GM23338 (cell line): Measurements from ENCODE around the gene DDX20. TPM values are rescaled to one million over a fixed set of nuclear protein-coding genes. Genes with fewer than 3 reads are reported as not detected.

Source experiments
- ATAC-seq: fragments of 200-7000 bp; cut with Tn5 transposase; 3 replicates; pipeline ENCODE4 v1.9.1; 2020
- DNase-seq: peaks from one replicate; pipeline ENCODE4 v3.0.0-alpha.2; 2015; ENCODE audit warnings: low spot score
- H2AFZ ChIP-seq: fragments of 200-600 bp; sonication (generic); 2 replicates; pipeline ENCODE4 v1.8.0; 2016; ENCODE audit warnings: antibody characterized with exemption, mild to moderate bottlenecking, moderate library complexity
- H3F3A ChIP-seq: fragments of 200-600 bp; sonication (generic); replicated peaks from 2 replicates; pipeline ENCODE4 v1.8.0; 2017; ENCODE audit warnings: antibody characterized with exemption, mixed run types, low read depth
- H3K27ac ChIP-seq: fragments of 200-600 bp; sonication (generic); 2 replicates; pipeline ENCODE4 v1.6.1; 2016; ENCODE audit warnings: low read depth
- H3K27me3 ChIP-seq: fragments of 200-600 bp; sonication (generic); 2 replicates; pipeline ENCODE4 v1.8.0; 2016; ENCODE audit warnings: mild to moderate bottlenecking, mixed run types, moderate library complexity; ENCODE audit not compliant: insufficient read depth
- H3K36me3 ChIP-seq: fragments of 200-600 bp; sonication (generic); 2 replicates; pipeline ENCODE4 v1.8.0; 2016; ENCODE audit warnings: mild to moderate bottlenecking; ENCODE audit not compliant: insufficient read depth
- H3K4me1 ChIP-seq: fragments of 200-600 bp; sonication (generic); 2 replicates; pipeline ENCODE4 v1.8.0; 2016; ENCODE audit warnings: mild to moderate bottlenecking, moderate library complexity; ENCODE audit not compliant: insufficient read depth
- H3K4me2 ChIP-seq: fragments of 200-600 bp; sonication (generic); 2 replicates; pipeline ENCODE4 v1.7.1; 2017; ENCODE audit warnings: mixed run types
- H3K4me3 ChIP-seq: fragments of 200-600 bp; sonication (generic); 2 replicates; pipeline ENCODE4 v1.6.1; 2016; ENCODE audit warnings: mixed run types
- H3K79me2 ChIP-seq: fragments of 200-600 bp; sonication (generic); replicated peaks from 2 replicates; pipeline ENCODE4 v1.8.0; 2017; ENCODE audit warnings: mild to moderate bottlenecking; ENCODE audit not compliant: insufficient read depth
- H3K9me2 ChIP-seq: fragments of 200-600 bp; sonication (generic); 2 replicates; pipeline ENCODE4 v1.8.0; 2017; ENCODE audit not compliant: insufficient read depth
- H4K20me1 ChIP-seq: fragments of 200-600 bp; sonication (generic); replicated peaks from 2 replicates; pipeline ENCODE4 v1.8.0; 2017; ENCODE audit warnings: mild to moderate bottlenecking; ENCODE audit not compliant: insufficient read depth
- H3K27ac Mint-ChIP-seq: 2 replicates; pipeline ENCODE4 v1.8.0; 2020; ENCODE audit warnings: inconsistent platforms, mild to moderate bottlenecking, moderate library complexity, mixed read lengths
- H3K27me3 Mint-ChIP-seq: 3 replicates; pipeline ENCODE4 v1.8.0; 2022; ENCODE audit warnings: low read depth, mild to moderate bottlenecking, moderate library complexity, mixed read lengths, inconsistent platforms; ENCODE audit not compliant: insufficient read depth, poor library complexity
- H3K36me3 Mint-ChIP-seq: 3 replicates; pipeline ENCODE4 v1.8.0; 2021; ENCODE audit warnings: low read depth, mild to moderate bottlenecking, inconsistent platforms, moderate library complexity, mixed read lengths
- H3K4me1 Mint-ChIP-seq: 3 replicates; pipeline ENCODE4 v1.8.0; 2020; ENCODE audit warnings: mild to moderate bottlenecking, inconsistent platforms, mixed read lengths
- H3K4me3 Mint-ChIP-seq: 3 replicates; pipeline ENCODE4 v1.8.0; 2021; ENCODE audit warnings: moderate library complexity, mild to moderate bottlenecking, inconsistent platforms, mixed read lengths
- H3K9me3 Mint-ChIP-seq: 3 replicates; pipeline ENCODE4 v1.8.0; 2020; ENCODE audit warnings: moderate library complexity, mild to moderate bottlenecking, inconsistent platforms, mixed read lengths
- CREB1 ChIP-seq: fragments of 250-450 bp; sonication (Bioruptor Pico); IDR thresholded peaks from 2 replicates; pipeline ENCODE4 v1.5.0; 2020; ENCODE audit warnings: low read depth, mild to moderate bottlenecking, moderate library complexity
- CTCF ChIP-seq, 2 experiments: fragments of 200-600 bp in 1 of 2; sonication (generic) in 1 of 2; conservative IDR thresholded peaks; 2 replicates each; pipeline versions ENCODE4 v1.5.1 to v1.6.1; 2016 to 2017; ENCODE audit warnings: antibody characterized with exemption in 2 of 2, low read depth in 2 of 2, mild to moderate bottlenecking in 2 of 2, moderate library complexity in 1 of 2
- ETS1 ChIP-seq: IDR thresholded peaks from 2 replicates; pipeline ENCODE4 v1.6.1; 2016; ENCODE audit warnings: antibody characterized with exemption
- EZH2 ChIP-seq: fragments of 200-600 bp; sonication (generic); IDR thresholded peaks from one replicate; pipeline ENCODE4 v1.8.0; 2017; ENCODE audit warnings: antibody characterized with exemption, mild to moderate bottlenecking, low read depth; ENCODE audit not compliant: unreplicated experiment
- EZH2phosphoT487 ChIP-seq: fragments of 200-600 bp; sonication (generic); IDR thresholded peaks from one replicate; pipeline ENCODE4 v1.8.1; 2018; ENCODE audit warnings: antibody characterized with exemption; ENCODE audit not compliant: unreplicated experiment
- JUNB ChIP-seq: IDR thresholded peaks from one replicate; pipeline ENCODE4 v1.6.1; 2016; ENCODE audit warnings: antibody characterized with exemption; ENCODE audit not compliant: unreplicated experiment
- NANOG ChIP-seq: IDR thresholded peaks from 2 replicates; pipeline ENCODE4 v1.6.1; 2016; ENCODE audit warnings: antibody characterized with exemption, borderline replicate concordance
- POLR2AphosphoS5 ChIP-seq: IDR thresholded peaks from 2 replicates; pipeline ENCODE4 v1.6.1; 2016; ENCODE audit warnings: antibody characterized with exemption, low read depth
- STAT1 ChIP-seq: IDR thresholded peaks from one replicate; pipeline ENCODE4 v1.6.1; 2016; ENCODE audit warnings: antibody characterized with exemption; ENCODE audit not compliant: unreplicated experiment
- ZNF114 ChIP-seq: fragments of 250-450 bp; sonication (Bioruptor Pico); IDR thresholded peaks from 2 replicates; pipeline ENCODE4 v1.5.0; 2020; ENCODE audit warnings: mild to moderate bottlenecking, moderate library complexity
- ZNF331 ChIP-seq: fragments of 250-450 bp; sonication (Bioruptor Pico); IDR thresholded peaks from 2 replicates; pipeline ENCODE4 v1.5.0; 2020; ENCODE audit warnings: low read depth, mild to moderate bottlenecking, moderate library complexity
- polyA plus RNA-seq: library from polyadenylated mRNA; unstranded; fragments of >200 nt; fragmentation: Nextera tagmentation; extraction: Ambion mirVana; gene quantifications from 2 replicates; pipeline ENCODE4 v1.2.1, GENCODE V29; 2016
- total RNA-seq: library from RNA; depleted of rRNA; stranded (reverse); fragments of >200 nt; shearing (Covaris generic); gene quantifications from 2 replicates; pipeline ENCODE4 v1.2.3, GENCODE V29; 2014
- TF ChIP-seq, protein P1 (sequence below): IDR thresholded peaks from one replicate; pipeline ENCODE4 v1.6.1; 2018; ENCODE audit warnings: antibody characterized with exemption; ENCODE audit not compliant: unreplicated experiment
- TF ChIP-seq, protein P2 (sequence below): fragments of 250-450 bp; sonication (Bioruptor Pico); IDR thresholded peaks from 2 replicates; pipeline ENCODE4 v1.5.0; 2020; ENCODE audit warnings: mild to moderate bottlenecking, moderate library complexity

Gene DDX20
- total and polyA plus RNA-seq, 2 experiments from 2014 or later, result 11.9 to 54.4 TPM

- H3K4me3 Mint-ChIP-seq, result no peak overlapping the region
- H3K27me3 ChIP-seq, result no peaks in the 10 kb centered on the region
- no peak for TF ChIP-seq EZH2
- TF ChIP-seq, protein P1, sequence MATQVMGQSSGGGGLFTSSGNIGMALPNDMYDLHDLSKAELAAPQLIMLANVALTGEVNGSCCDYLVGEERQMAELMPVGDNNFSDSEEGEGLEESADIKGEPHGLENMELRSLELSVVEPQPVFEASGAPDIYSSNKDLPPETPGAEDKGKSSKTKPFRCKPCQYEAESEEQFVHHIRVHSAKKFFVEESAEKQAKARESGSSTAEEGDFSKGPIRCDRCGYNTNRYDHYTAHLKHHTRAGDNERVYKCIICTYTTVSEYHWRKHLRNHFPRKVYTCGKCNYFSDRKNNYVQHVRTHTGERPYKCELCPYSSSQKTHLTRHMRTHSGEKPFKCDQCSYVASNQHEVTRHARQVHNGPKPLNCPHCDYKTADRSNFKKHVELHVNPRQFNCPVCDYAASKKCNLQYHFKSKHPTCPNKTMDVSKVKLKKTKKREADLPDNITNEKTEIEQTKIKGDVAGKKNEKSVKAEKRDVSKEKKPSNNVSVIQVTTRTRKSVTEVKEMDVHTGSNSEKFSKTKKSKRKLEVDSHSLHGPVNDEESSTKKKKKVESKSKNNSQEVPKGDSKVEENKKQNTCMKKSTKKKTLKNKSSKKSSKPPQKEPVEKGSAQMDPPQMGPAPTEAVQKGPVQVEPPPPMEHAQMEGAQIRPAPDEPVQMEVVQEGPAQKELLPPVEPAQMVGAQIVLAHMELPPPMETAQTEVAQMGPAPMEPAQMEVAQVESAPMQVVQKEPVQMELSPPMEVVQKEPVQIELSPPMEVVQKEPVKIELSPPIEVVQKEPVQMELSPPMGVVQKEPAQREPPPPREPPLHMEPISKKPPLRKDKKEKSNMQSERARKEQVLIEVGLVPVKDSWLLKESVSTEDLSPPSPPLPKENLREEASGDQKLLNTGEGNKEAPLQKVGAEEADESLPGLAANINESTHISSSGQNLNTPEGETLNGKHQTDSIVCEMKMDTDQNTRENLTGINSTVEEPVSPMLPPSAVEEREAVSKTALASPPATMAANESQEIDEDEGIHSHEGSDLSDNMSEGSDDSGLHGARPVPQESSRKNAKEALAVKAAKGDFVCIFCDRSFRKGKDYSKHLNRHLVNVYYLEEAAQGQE, result no peak
- no peak for TF ChIP-seq ZNF331 (CRISPR knock-in tag)
- TF ChIP-seq EZH2phosphoT487, result no peak
- TF ChIP-seq, protein P2, sequence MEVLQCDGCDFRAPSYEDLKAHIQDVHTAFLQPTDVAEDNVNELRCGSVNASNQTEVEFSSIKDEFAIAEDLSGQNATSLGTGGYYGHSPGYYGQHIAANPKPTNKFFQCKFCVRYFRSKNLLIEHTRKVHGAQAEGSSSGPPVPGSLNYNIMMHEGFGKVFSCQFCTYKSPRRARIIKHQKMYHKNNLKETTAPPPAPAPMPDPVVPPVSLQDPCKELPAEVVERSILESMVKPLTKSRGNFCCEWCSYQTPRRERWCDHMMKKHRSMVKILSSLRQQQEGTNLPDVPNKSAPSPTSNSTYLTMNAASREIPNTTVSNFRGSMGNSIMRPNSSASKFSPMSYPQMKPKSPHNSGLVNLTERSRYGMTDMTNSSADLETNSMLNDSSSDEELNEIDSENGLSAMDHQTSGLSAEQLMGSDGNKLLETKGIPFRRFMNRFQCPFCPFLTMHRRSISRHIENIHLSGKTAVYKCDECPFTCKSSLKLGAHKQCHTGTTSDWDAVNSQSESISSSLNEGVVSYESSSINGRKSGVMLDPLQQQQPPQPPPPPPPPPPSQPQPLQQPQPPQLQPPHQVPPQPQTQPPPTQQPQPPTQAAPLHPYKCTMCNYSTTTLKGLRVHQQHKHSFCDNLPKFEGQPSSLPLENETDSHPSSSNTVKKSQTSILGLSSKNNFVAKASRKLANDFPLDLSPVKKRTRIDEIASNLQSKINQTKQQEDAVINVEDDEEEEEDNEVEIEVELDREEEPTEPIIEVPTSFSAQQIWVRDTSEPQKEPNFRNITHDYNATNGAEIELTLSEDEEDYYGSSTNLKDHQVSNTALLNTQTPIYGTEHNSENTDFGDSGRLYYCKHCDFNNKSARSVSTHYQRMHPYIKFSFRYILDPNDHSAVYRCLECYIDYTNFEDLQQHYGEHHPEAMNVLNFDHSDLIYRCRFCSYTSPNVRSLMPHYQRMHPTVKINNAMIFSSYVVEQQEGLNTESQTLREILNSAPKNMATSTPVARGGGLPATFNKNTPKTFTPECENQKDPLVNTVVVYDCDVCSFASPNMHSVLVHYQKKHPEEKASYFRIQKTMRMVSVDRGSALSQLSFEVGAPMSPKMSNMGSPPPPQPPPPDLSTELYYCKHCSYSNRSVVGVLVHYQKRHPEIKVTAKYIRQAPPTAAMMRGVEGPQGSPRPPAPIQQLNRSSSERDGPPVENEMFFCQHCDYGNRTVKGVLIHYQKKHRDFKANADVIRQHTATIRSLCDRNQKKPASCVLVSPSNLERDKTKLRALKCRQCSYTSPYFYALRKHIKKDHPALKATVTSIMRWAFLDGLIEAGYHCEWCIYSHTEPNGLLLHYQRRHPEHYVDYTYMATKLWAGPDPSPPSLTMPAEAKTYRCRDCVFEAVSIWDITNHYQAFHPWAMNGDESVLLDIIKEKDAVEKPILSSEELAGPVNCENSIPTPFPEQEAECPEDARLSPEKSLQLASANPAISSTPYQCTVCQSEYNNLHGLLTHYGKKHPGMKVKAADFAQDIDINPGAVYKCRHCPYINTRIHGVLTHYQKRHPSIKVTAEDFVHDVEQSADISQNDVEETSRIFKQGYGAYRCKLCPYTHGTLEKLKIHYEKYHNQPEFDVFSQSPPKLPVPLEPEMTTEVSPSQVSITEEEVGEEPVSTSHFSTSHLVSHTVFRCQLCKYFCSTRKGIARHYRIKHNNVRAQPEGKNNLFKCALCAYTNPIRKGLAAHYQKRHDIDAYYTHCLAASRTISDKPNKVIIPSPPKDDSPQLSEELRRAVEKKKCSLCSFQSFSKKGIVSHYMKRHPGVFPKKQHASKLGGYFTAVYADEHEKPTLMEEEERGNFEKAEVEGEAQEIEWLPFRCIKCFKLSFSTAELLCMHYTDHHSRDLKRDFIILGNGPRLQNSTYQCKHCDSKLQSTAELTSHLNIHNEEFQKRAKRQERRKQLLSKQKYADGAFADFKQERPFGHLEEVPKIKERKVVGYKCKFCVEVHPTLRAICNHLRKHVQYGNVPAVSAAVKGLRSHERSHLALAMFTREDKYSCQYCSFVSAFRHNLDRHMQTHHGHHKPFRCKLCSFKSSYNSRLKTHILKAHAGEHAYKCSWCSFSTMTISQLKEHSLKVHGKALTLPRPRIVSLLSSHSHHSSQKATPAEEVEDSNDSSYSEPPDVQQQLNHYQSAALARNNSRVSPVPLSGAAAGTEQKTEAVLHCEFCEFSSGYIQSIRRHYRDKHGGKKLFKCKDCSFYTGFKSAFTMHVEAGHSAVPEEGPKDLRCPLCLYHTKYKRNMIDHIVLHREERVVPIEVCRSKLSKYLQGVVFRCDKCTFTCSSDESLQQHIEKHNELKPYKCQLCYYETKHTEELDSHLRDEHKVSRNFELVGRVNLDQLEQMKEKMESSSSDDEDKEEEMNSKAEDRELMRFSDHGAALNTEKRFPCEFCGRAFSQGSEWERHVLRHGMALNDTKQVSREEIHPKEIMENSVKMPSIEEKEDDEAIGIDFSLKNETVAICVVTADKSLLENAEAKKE (CRISPR knock-in tag), result no peak
- TF ChIP-seq POLR2AphosphoS5, result no peak
- TF ChIP-seq ZNF114 (CRISPR knock-in tag), result no peak
- no peak for TF ChIP-seq CREB1
- TF ChIP-seq ETS1, result no peak
- no peak for TF ChIP-seq JUNB
- TF ChIP-seq NANOG, result no peak
- TF ChIP-seq STAT1, result no peak
- TF ChIP-seq CTCF (conservative IDR thresholded peaks at IDR 0.05; ENCODE audit: low read depth in 2 of 2), result no peak
- peaks cover 18% of the 10 kb centered on the region for H3F3A ChIP-seq
- no peaks in the 10 kb centered on the region for H3K36me3 ChIP-seq
- H3K36me3 Mint-ChIP-seq, result peaks cover 7% of the 10 kb centered on the region; the same call in 1 of the 3 replicates
- H3K4me3 ChIP-seq, result no peak overlapping the region
- no peak overlapping the region for H2AFZ ChIP-seq
- H3K9me2 ChIP-seq, result no peaks in the 10 kb centered on the region
- H4K20me1 ChIP-seq, result peaks cover 18% of the 10 kb centered on the region
- peaks cover 9% of the 10 kb centered on the region for H3K27me3 Mint-ChIP-seq
- peaks cover 45% of the 10 kb centered on the region for H3K4me1 ChIP-seq
- no peak overlapping the region for H3K27ac Mint-ChIP-seq
- no peak overlapping the region for H3K27ac ChIP-seq
- H3K79me2 ChIP-seq, result peaks cover 49% of the 10 kb centered on the region
- no peak overlapping the region for H3K4me2 ChIP-seq
- ATAC-seq, result no peak
- H3K4me1 Mint-ChIP-seq, result peaks cover 25% of the 10 kb centered on the region
- DNase-seq, result no peak
- H3K9me3 Mint-ChIP-seq, result no peaks in the 10 kb centered on the region; the same call in 2 of the 3 replicates
These were observed 21.7 kb upstream of the DDX20 start for GRCh38 chr1:111733992-111734341.
